Hepatic stellate cell (primary cell): ENCODE measurements around the gene NRP1.
"Not testable (repeated sequence)": the region's sequence is repeated elsewhere in the genome, so short reads cannot be mapped to it uniquely, and the experiment has no call there.

Experiments
- DNase-seq: peaks from one replicate; pipeline ENCODE4 v3.0.0; 2011; ENCODE audit warnings: low spot score

NRP1 gene

GRCh38 chr10:33321516-33321915 lies 13.0 kb downstream of the NRP1 start:
- no peak for DNase-seq

GRCh38 chr10:33320288-33320687 lies 14.2 kb downstream of the NRP1 start:
- DNase-seq = no peak

GRCh38 chr10:33315891-33316290 lies 18.6 kb downstream of the NRP1 start:
- DNase-seq = no peak

DNA sequence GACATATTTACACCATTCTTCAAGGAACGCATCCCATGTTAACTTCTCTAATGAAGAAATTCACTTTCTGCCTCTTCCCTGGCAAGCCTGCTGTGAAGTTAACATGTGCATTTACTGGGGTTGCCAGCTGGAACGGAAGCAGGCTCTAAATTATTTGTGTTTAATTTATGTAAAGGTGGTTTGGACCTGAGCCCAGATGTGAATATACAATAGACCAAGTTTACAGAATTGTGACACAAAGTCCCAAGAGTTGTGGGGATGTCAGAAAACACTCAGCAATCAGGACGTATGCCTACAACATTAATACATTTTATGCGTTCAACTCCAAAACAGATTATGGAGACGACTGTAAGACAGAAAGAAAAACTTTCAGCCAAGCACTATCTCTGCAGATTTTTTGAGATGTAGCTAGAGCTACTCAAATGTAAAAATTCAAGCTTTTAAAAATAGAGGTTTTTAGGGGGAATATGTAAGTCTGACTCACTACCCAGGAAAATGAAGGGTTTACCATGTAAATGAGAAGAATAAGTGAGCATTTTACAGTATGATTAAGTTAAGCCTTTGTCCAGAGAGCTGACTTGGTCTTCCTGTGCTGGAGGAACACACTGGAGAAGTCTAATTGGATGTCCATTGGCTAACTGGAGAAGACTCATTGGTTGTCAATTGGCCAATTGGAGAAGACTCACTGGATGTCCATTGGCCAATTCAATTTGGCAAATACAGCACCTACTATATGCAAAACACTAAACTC lies 19.5 kb downstream of the NRP1 start:
- no peak for DNase-seq

GRCh38 chr10:33311640-33312039 lies 22.8 kb downstream of the NRP1 start:
- DNase-seq = no peak

DNA sequence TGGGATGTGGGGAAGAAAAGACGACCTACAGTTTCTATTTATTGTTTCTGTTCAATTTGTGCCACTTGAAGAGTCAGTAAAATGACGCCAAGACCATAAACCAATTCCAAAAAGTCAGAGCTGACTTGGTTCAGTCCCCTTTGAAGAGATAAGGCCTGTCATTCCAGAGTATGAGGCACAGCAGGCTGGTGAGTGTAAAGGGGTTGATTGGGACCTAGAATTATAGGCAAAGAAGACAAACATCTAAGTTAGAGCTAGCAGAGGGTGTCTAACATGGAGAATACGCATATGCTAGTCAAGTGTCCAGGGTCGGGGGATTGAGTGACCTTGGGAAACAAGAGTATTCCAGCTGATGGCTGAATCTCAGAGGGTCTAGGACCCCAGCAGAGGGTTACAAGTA lies 23.6 kb downstream of the NRP1 start:
- no peak for DNase-seq

DNA sequence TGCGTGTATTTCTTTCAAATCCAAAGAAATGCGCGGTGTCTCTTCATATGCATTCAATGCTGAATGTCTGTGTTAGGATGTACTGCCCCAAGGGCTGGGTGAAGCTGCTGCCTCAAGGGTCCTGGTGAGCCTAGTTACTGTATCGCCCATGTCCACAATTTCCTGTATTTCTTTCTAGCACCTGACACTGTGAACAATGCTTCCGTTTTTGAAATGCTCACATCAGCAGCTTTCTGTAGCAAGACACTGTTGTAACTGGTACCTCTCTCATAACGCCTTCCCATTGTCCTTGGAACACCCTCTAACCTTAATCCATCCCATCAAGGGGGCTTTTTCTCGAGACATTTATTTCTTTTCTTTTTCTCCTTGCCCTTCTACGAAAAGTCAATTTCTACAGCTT lies 25.1 kb downstream of the NRP1 start:
- DNase-seq = no peak

GRCh38 chr10:33307835-33308234 lies 26.6 kb downstream of the NRP1 start:
- DNase-seq = no peak

GRCh38 chr10:33306701-33307519 lies 27.6 kb downstream of the NRP1 start:
- DNase-seq = no peak

- no peak for DNase-seq
Measured at GRCh38 chr10:33306126-33306525, 28.3 kb downstream of the NRP1 start.

GRCh38 chr10:33304423-33305225 lies 29.8 kb downstream of the NRP1 start:
- no peak for DNase-seq

- DNase-seq = no peak
Measured at GRCh38 chr10:33303988-33304387, 30.5 kb downstream of the NRP1 start.

GRCh38 chr10:33302208-33302829 lies 32.1 kb downstream of the NRP1 start:
- DNase-seq = no peak

- no peak for DNase-seq
Measured at GRCh38 chr10:33301097-33301789, 33.2 kb downstream of the NRP1 start.

GRCh38 chr10:33300544-33300943 lies 33.9 kb downstream of the NRP1 start:
- not testable (repeated sequence) for DNase-seq

DNA sequence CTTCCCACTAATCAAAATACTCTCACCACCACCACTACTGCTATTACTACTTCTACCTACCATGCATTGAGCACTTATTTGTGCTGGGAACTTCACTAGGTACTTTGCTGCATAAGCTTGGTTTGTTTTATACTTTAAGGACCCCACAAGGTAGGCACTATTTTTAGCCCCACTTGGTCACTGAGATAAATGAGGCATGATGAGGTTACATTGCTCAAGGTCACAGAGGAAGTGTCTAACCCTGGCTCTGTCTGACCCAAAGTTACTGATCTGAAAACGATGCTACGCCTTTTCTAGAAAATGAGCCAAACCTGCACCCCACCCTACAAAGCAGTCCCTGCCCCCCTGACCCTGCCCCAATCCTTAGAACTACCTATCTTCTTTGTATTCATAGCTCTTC lies 35.6 kb downstream of the NRP1 start:
- DNase-seq = no peak

- no peak for DNase-seq
Measured at GRCh38 chr10:33298110-33298509, 36.4 kb downstream of the NRP1 start.

- no peak for DNase-seq
Measured at GRCh38 chr10:33295851-33296250, 38.6 kb downstream of the NRP1 start.

DNA sequence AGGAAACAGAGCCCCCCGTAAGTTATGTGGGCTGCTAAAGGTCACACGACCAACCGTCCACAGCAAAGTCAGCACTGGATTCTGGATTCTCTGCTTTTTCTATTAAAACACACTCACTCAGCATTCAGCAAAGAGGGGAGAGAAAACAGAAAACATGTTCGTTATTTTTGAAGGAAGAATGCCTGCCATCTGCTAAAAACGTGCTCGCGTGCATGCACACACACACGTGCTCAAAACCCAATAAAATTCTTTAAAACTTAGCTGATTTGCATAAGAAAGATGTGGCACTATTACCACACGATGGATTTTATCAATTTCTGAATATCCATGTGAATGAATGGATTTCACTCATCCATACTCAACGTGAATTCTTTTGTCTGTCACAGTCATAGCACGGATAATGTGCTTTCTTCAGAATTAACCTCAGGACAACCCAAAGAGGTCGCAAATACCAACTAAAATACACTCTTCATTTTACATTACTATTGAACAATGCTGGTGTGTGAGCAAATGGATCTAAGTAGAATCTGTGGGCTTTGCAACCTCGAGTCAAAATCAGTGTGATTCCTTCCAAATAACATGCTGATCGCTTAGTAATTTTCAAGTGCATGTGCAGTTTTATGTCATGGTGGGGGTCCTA lies 40.8 kb downstream of the NRP1 start:
- DNase-seq = no peak

- DNase-seq = no peak
Measured at GRCh38 chr10:33293076-33293475, 41.4 kb downstream of the NRP1 start.

- DNase-seq = peak; percentile 51
Measured at GRCh38 chr10:33291053-33291592, 43.3 kb downstream of the NRP1 start.
